Stomach (tissue), 9 donors: ENCODE data around the gene DOCK4. TPM values are rescaled to one million over a fixed set of nuclear protein-coding genes. Genes with fewer than 3 reads are reported as not detected.

Experiments
- DNase-seq, 2 donors: peaks; one replicate each; pipeline versions ENCODE4 v3.0.0 to v3.0.0-alpha.2; 2013 to 2019
- H3K27ac ChIP-seq, 5 donors: fragments of 200-600 bp in 4 of 5; sonication (generic) in 4 of 5; one replicate each; pipeline ENCODE4 v1.5.1; 2013 to 2019; ENCODE audit warnings: mild to moderate bottlenecking in 1 of 5, moderate library complexity in 1 of 5
- H3K27me3 ChIP-seq, 3 donors: fragments of 200-600 bp; sonication (generic); one replicate each; pipeline ENCODE4 v1.5.1; 2017 to 2019; ENCODE audit warnings: mixed run types in 1 of 3
- H3K36me3 ChIP-seq, 4 donors: fragments of 200-600 bp; sonication (generic); 1 replicate in 3 of 4; 2 replicates in 1 of 4; pipeline ENCODE4 v1.5.1; 2016 to 2019
- H3K4me1 ChIP-seq, 4 donors: fragments of 200-600 bp; sonication (generic); one replicate each; pipeline ENCODE4 v1.5.1; 2016 to 2019
- H3K4me3 ChIP-seq, 4 donors: fragments of 200-600 bp; sonication (generic) in 3 of 4; one replicate each; pipeline ENCODE4 v1.5.1; 2016 to 2019; ENCODE audit warnings: mild to moderate bottlenecking in 1 of 4
- H3K9me3 ChIP-seq, 4 donors: fragments of 200-600 bp; sonication (generic); one replicate each; pipeline ENCODE4 v1.5.1; 2016 to 2019
- CTCF ChIP-seq, 7 experiments: fragments of 450-650 bp in 4 of 7; fragments of 200-600 bp in 3 of 7; sonication (generic) in 3 of 7; IDR thresholded peaks; one replicate each; pipeline ENCODE4 v1.5.1; 2016 to 2019; ENCODE audit warnings: antibody characterized with exemption in 7 of 7, control low read depth in 2 of 7, mild to moderate bottlenecking in 1 of 7
- EP300 ChIP-seq: sonication (generic); formaldehyde crosslinking; IDR thresholded peaks from one replicate; pipeline ENCODE4 v1.6.1; 2017; ENCODE audit warnings: antibody characterized with exemption
- POLR2A ChIP-seq, 4 donors: fragments of 450-650 bp; IDR thresholded peaks; one replicate each; pipeline ENCODE4 v1.6.1; 2016; ENCODE audit warnings: antibody characterized with exemption in 4 of 4, control low read depth in 2 of 4, mild to moderate bottlenecking in 1 of 4, moderate library complexity in 1 of 4
- POLR2AphosphoS5 ChIP-seq, 3 donors: sonication (generic); formaldehyde crosslinking; IDR thresholded peaks; one replicate each; pipeline ENCODE4 v1.6.1; 2016; ENCODE audit warnings: antibody characterized with exemption in 3 of 3
- WGBS, 5 donors: extraction: QIAGEN DNeasy Blood & Tissue Kit in 3 of 5; methylation state at CpG; one replicate each; pipeline versions ENCODE4 v1.1.5 to v1.1.7; 2013 to 2018; 5-methylcytosine and 5-hydroxymethylcytosine counted together
- intact Hi-C: fragments of 100-400 bp; cut with DNase I; formaldehyde crosslinking; loops from one replicate; pipeline ENCODE4 v1.15.1; 2023; ENCODE audit warnings: low total_unique reads
- polyA plus RNA-seq, 3 donors: library from polyadenylated mRNA; stranded (reverse); fragments of 200-250 nt; gene quantifications; one replicate each; pipeline ENCODE4 v1.2.3, GENCODE V29; 2013
- total RNA-seq, 5 donors: library from RNA; depleted of rRNA; stranded (reverse); fragments of >200 nt; gene quantifications; one replicate each; pipeline versions ENCODE4 v1.1.0 to v1.2.3, GENCODE V29; 2014 to 2016
- donor health status: healthy with polysubstance abuse.
- donor health status: Bipolar disorder and iron deficiency.
- donor health status: healthy.

The DOCK4 gene
- total and polyA plus RNA-seq, 8 donors, result 1.1 to 54.9 (median 16.4) TPM

GRCh38 chr7:111903797-111904196 lies 302.4 kb downstream of the DOCK4 start:
- no peaks in the 10 kb centered on the region for H3K4me1 ChIP-seq
- H3K27ac ChIP-seq, result no peak overlapping the region
- no peak for TF ChIP-seq POLR2AphosphoS5 (IDR thresholded peaks at IDR 0.05)
- TF ChIP-seq CTCF (IDR thresholded peaks at IDR 0.05), result no peak
- TF ChIP-seq POLR2A (IDR thresholded peaks at IDR 0.05), result no peak
- no peak for TF ChIP-seq EP300
- no peak for DNase-seq
- H3K9me3 ChIP-seq, result no peaks in the 10 kb centered on the region
- H3K36me3 ChIP-seq, result peaks cover 0 to 25% (median 17%) of the 10 kb centered on the region in 4 donors
- intact Hi-C loops, result no loop called here
- H3K4me3 ChIP-seq, result no peak overlapping the region
- no peaks in the 10 kb centered on the region for H3K27me3 ChIP-seq
- 33 to 56% (median 39%) methylated on average over 2 of the region's 2 CpGs for WGBS, 5 donors

DNA sequence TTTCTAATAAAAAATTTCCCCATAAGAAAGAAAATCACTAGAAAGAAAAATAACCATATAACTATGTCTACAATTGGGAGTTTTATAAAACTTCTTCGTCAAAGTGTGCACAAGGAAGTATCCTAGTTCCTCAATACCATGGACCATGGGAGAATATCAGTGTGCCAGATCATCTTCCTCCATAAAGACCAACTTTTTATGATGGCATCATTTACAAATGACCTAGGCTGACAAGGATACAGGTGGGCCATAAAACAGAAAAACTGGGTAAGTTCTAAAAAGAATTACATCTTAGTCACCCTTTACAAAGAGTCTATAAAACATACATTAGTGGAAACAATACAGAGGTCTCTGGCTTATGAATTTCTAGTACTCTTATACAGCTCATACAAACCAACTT lies 303.2 kb downstream of the DOCK4 start:
- Histone ChIP-seq H3K36me3 (peaks cover 0 to 26% (median 18%) of the 10 kb centered on the region in 4 donors), H3K27me3 (no peaks in the 10 kb centered on the region), H3K4me1 (no peaks in the 10 kb centered on the region), H3K27ac (no peak overlapping the region), H3K9me3 (no peaks in the 10 kb centered on the region), H3K4me3 (no peak overlapping the region)
- no peak for DNase-seq
- TF ChIP-seq CTCF (IDR thresholded peaks at IDR 0.05), result no peak
- TF ChIP-seq POLR2AphosphoS5 (IDR thresholded peaks at IDR 0.05), result no peak
- no peak for TF ChIP-seq POLR2A (IDR thresholded peaks at IDR 0.05)
- 82 to 92% (median 89%) methylated on average over 1 of the region's 1 CpG for WGBS, 5 donors
- intact Hi-C loops, result no loop called here

GRCh38 chr7:111900283-111900682 lies 305.9 kb downstream of the DOCK4 start:
- Histone ChIP-seq H3K4me3 (no peak overlapping the region), H3K36me3 (peaks cover 0 to 26% (median 15%) of the 10 kb centered on the region in 4 donors), H3K4me1 (no peaks in the 10 kb centered on the region), H3K9me3 (no peaks in the 10 kb centered on the region), H3K27me3 (no peaks in the 10 kb centered on the region), H3K27ac (no peak overlapping the region)
- no peak for TF ChIP-seq POLR2AphosphoS5 (IDR thresholded peaks at IDR 0.05)
- TF ChIP-seq EP300, result no peak
- no peak for TF ChIP-seq POLR2A (IDR thresholded peaks at IDR 0.05)
- TF ChIP-seq CTCF (IDR thresholded peaks at IDR 0.05), result no peak
- intact Hi-C loops, result no loop called here
- DNase-seq, result no peak
- 94 to 98% (median 96%) methylated on average over 7 of the region's 7 CpGs for WGBS, 5 donors

DNA sequence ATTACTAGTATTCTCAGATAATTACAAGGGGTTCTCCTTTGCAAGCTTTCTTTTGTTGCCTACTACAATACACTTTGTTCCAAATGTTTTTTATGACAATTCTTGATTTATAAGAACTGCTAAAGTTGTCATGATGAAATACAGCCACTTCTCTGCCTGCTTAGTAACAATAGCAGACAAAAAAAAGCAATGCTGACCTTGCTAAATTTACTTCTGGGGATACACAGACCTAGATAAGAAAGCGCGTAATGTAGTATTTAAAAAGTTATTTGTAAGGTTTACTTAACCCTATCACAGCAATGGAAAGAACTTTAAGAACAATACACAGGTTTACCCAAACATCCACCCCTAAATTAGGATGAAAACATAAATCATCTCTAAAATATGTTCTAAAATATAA lies 311.1 kb downstream of the DOCK4 start:
- Histone ChIP-seq H3K9me3 (no peaks in the 10 kb centered on the region), H3K36me3 (peaks cover 0 to 16% (median 8%) of the 10 kb centered on the region in 4 donors), H3K4me1 (no peaks in the 10 kb centered on the region), H3K27ac (no peak overlapping the region), H3K4me3 (no peak overlapping the region), H3K27me3 (no peaks in the 10 kb centered on the region)
- 33 to 58% (median 52%) methylated on average over 2 of the region's 2 CpGs for WGBS, 5 donors
- TF ChIP-seq EP300, result no peak
- no peak for TF ChIP-seq POLR2AphosphoS5 (IDR thresholded peaks at IDR 0.05)
- no peak for TF ChIP-seq CTCF (IDR thresholded peaks at IDR 0.05)
- TF ChIP-seq POLR2A (IDR thresholded peaks at IDR 0.05), result no peak
- intact Hi-C loops, result no loop called here
- no peak for DNase-seq
